Stimulated activated naive CD8-positive, alpha-beta T cell treated with anti-CD3 and anti-CD28 coated beads, Interleukin-15, amount 100 ng/mL, for 72 hours (primary cell): ENCODE measurements around the gene APP.

Experiments used
- ATAC-seq: fragments of 150-1000 bp; cut with Tn5 transposase; 2 replicates; pipeline ENCODE4 v1.10.0; 2021; ENCODE audit warnings: mild to moderate bottlenecking, moderate library complexity
- DNase-seq, 2 donors: peaks; one replicate each; pipeline ENCODE4 v3.0.0; 2021 to 2022
- H3K27ac Mint-ChIP-seq, 2 donors: one replicate each; pipeline ENCODE4 v1.8.0; 2022; ENCODE audit warnings: mild to moderate bottlenecking in 2 of 2, mixed read lengths in 2 of 2, moderate library complexity in 2 of 2
- H3K27me3 Mint-ChIP-seq: one replicate; pipeline ENCODE4 v1.8.0; 2022; ENCODE audit warnings: mixed read lengths
- H3K4me1 Mint-ChIP-seq: one replicate; pipeline ENCODE4 v1.8.0; 2022; ENCODE audit warnings: mild to moderate bottlenecking, mixed read lengths
- H3K4me3 Mint-ChIP-seq, 2 donors: one replicate each; pipeline ENCODE4 v1.8.0; 2022; ENCODE audit warnings: mild to moderate bottlenecking in 2 of 2, mixed read lengths in 2 of 2, moderate library complexity in 1 of 2
- H3K9me3 Mint-ChIP-seq, 2 donors: one replicate each; pipeline ENCODE4 v1.8.0; 2022; ENCODE audit warnings: mixed read lengths in 2 of 2

The APP gene

GRCh38 chr21:25855576-25855975 is 315.0 kb downstream of the APP start:
- no peaks in the 10 kb centered on the region for H3K9me3 Mint-ChIP-seq
- peaks cover 5% of the 10 kb centered on the region for H3K27me3 Mint-ChIP-seq
- no peak overlapping the region for H3K27ac Mint-ChIP-seq
- no peak for DNase-seq
- no peaks in the 10 kb centered on the region for H3K4me1 Mint-ChIP-seq
- H3K4me3 Mint-ChIP-seq = no peak overlapping the region
- no peak for ATAC-seq

- H3K27ac Mint-ChIP-seq = no peak overlapping the region
- ATAC-seq (no peak), DNase-seq (no peak)
- peaks cover 12 to 25% of the 10 kb centered on the region in 2 donors for H3K9me3 Mint-ChIP-seq
- no peaks in the 10 kb centered on the region for H3K4me1 Mint-ChIP-seq
- no peak overlapping the region for H3K4me3 Mint-ChIP-seq
- no peaks in the 10 kb centered on the region for H3K27me3 Mint-ChIP-seq
These were observed 320.3 kb downstream of the APP start for GRCh38 chr21:25850126-25850842.

- ATAC-seq (no peak), DNase-seq (no peak)
- Mint-ChIP-seq H3K27me3 (peaks cover under 1% of the 10 kb centered on the region), H3K9me3 (peaks cover 12 to 25% of the 10 kb centered on the region in 2 donors), H3K4me1 (no peaks in the 10 kb centered on the region), H3K4me3 (no peak overlapping the region), H3K27ac (no peak overlapping the region)
These were observed 322.3 kb downstream of the APP start for GRCh38 chr21:25848309-25848708.

GRCh38 chr21:25845729-25846256 is 324.8 kb downstream of the APP start:
- Mint-ChIP-seq H3K9me3 (peaks cover 12 to 25% of the 10 kb centered on the region in 2 donors), H3K27me3 (peaks cover 9% of the 10 kb centered on the region), H3K4me1 (no peaks in the 10 kb centered on the region), H3K4me3 (no peak overlapping the region), H3K27ac (no peak overlapping the region)
- ATAC-seq (no peak), DNase-seq (no peak)

- Mint-ChIP-seq H3K4me3 (no peak overlapping the region), H3K27ac (no peak overlapping the region), H3K27me3 (peaks cover 9% of the 10 kb centered on the region), H3K9me3 (peaks cover 12 to 28% of the 10 kb centered on the region in 2 donors), H3K4me1 (no peaks in the 10 kb centered on the region)
- DNase-seq (no peak), ATAC-seq (no peak)
These were observed 327.6 kb downstream of the APP start for GRCh38 chr21:25842925-25843324.

GRCh38 chr21:25838809-25839208 is 331.8 kb downstream of the APP start:
- Mint-ChIP-seq H3K9me3 (peaks cover 0 to 18% of the 10 kb centered on the region in 2 donors), H3K27ac (no peak overlapping the region), H3K27me3 (peaks cover 9% of the 10 kb centered on the region), H3K4me1 (no peaks in the 10 kb centered on the region), H3K4me3 (no peak overlapping the region)
- DNase-seq (no peak), ATAC-seq (no peak)

- ATAC-seq = no peak
- peaks cover 2% of the 10 kb centered on the region for H3K27me3 Mint-ChIP-seq
- no peak overlapping the region for H3K4me3 Mint-ChIP-seq
- no peak overlapping the region for H3K27ac Mint-ChIP-seq
- H3K9me3 Mint-ChIP-seq = peaks cover 8 to 18% of the 10 kb centered on the region in 2 donors
- H3K4me1 Mint-ChIP-seq = no peaks in the 10 kb centered on the region
- no peak for DNase-seq
These were observed 332.9 kb downstream of the APP start for GRCh38 chr21:25837533-25838265.

- no peaks in the 10 kb centered on the region for H3K27me3 Mint-ChIP-seq
- ATAC-seq (no peak), DNase-seq (no peak)
- H3K27ac Mint-ChIP-seq = no peak overlapping the region
- H3K4me3 Mint-ChIP-seq = no peak overlapping the region
- no peaks in the 10 kb centered on the region for H3K4me1 Mint-ChIP-seq
- H3K9me3 Mint-ChIP-seq = peaks cover 9 to 18% of the 10 kb centered on the region in 2 donors
These were observed 334.2 kb downstream of the APP start for GRCh38 chr21:25836396-25836795.

- peaks cover 8 to 9% of the 10 kb centered on the region in 2 donors for H3K9me3 Mint-ChIP-seq
- ATAC-seq (no peak), DNase-seq (no peak)
- H3K27ac Mint-ChIP-seq = no peak overlapping the region
- no peaks in the 10 kb centered on the region for H3K27me3 Mint-ChIP-seq
- no peak overlapping the region for H3K4me3 Mint-ChIP-seq
- no peaks in the 10 kb centered on the region for H3K4me1 Mint-ChIP-seq
These were observed 336.2 kb downstream of the APP start for GRCh38 chr21:25834381-25834780.

GRCh38 chr21:25831300-25831960 is 339.1 kb downstream of the APP start:
- no peak overlapping the region for H3K4me3 Mint-ChIP-seq
- H3K27me3 Mint-ChIP-seq = no peaks in the 10 kb centered on the region
- no peaks in the 10 kb centered on the region for H3K4me1 Mint-ChIP-seq
- DNase-seq = no peak
- H3K27ac Mint-ChIP-seq = no peak overlapping the region
- H3K9me3 Mint-ChIP-seq = peaks cover 0 to 9% of the 10 kb centered on the region in 2 donors
- peak; percentile 20 for ATAC-seq
